Mammary epithelial cell (primary cell): Measurements from ENCODE around the gene TMEM240.

ENCODE experiments used
- CTCF ChIP-seq, 2 donors: IDR thresholded peaks in 1 of 2; conservative IDR thresholded peaks in 1 of 2; 2 replicates each; pipeline ENCODE4 v1.5.1; 2011 to 2012; ENCODE audit warnings: inconsistent platforms in 2 of 2, low read length in 2 of 2, mild to moderate bottlenecking in 2 of 2, control low read depth in 1 of 2, low read depth in 1 of 2; ENCODE audit not compliant: insufficient read depth in 1 of 2; ENCODE audit errors: extremely low read depth in 1 of 2
- EZH2 ChIP-seq: IDR thresholded peaks from 2 replicates; pipeline ENCODE4 v1.6.1; 2012; ENCODE audit warnings: low read length, inconsistent platforms, borderline replicate concordance

DNA sequence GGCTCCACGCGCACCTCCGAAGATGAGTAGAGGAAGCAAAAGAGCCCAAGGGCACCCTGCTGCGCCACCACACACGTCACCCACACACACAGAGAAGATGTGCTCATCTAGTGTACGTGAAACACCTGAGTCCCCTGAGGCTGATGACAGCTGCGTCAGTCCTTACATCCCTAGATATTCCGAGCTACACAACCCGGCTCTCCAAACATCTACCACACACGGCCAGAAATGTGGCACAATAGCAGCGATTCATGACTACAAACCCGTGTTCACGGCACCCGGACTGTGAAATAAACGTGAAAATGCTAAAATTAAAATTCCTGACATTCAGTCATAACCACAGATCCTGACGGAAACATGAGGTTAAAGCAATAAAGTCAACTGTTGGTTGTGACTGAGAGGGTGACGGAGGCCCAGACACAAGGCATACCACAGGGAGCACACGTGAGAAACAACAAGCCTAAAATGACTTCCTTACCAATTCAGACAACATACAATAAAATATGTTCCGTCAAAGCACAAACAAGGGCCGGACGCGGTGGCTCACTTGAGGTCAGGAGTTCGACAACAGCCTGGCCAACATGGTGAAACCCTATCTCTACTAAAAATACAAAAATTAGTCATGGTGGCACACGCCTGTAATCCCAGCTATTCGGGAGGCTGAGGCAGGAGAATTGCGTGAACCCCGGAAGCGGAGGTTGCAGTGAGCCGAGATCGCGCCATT is 26.9 kb upstream of the TMEM240 start:
- TF ChIP-seq CTCF (conservative IDR thresholded peaks at IDR 0.05 in 1 of 2, IDR thresholded peaks at IDR 0.05 in 1 of 2; ENCODE audit: extremely low read depth in 1 of 2, insufficient read depth in 1 of 2, low read depth in 1 of 2, low read length in 2 of 2) = no peak
- TF ChIP-seq EZH2 = no peak
